HCT116 (cell line): Measurements from ENCODE around the gene EEA1. TPM values are rescaled to one million over a fixed set of nuclear protein-coding genes. Genes with fewer than 3 reads are reported as not detected.

Experiments
- ATAC-seq: fragments of 200-7000 bp; cut with Tn5 transposase; 2 replicates; pipeline ENCODE4 v1.9.1; 2020; ENCODE audit warnings: mild to moderate bottlenecking, moderate library complexity
- BruUV-seq: library from RNA; stranded (reverse); fragments of 400-500 nt; replicated peaks from 2 replicates; lab custom pipeline; 2021; lab: Mats Ljungman, UMichigan
- CTCF ChIA-PET: fragments of 300-600 bp; sonication (Branson Sonifier 250); formaldehyde crosslinking; loops from one replicate; lab custom pipeline; 2021; ENCODE audit warnings: antibody characterized with exemption; lab: Charles Lee
- POLR2A ChIA-PET: fragments of 300-600, 350-600 bp; sonication (Branson Sonifier 250); formaldehyde crosslinking; loops from one replicate; lab custom pipeline; 2021; ENCODE audit warnings: antibody characterized with exemption; lab: Charles Lee
- RAD21 ChIA-PET, 2 experiments: fragments of 300-600 bp; sonication (Branson Sonifier 250); formaldehyde crosslinking; loops; one replicate each; lab custom pipeline; 2023; ENCODE audit warnings: low total read pairs in 2 of 2; ENCODE audit not compliant: uncharacterized antibody in 2 of 2, unreplicated experiment in 2 of 2, low non-redundant PET in 1 of 2; lab: Charles Lee
- DNase-seq: peaks from one replicate; pipeline ENCODE4 v3.0.0-alpha.2; 2010; ENCODE audit warnings: low read depth, low spot score
- H2AFZ ChIP-seq: fragments of 200-600 bp; shearing (Covaris generic), sonication (generic); 2 replicates; pipeline ENCODE4 v1.6.1; 2017; ENCODE audit warnings: low read depth, mixed run types, mixed read lengths, antibody characterized with exemption, low read length; ENCODE audit not compliant: poor library complexity, severe bottlenecking
- H3K27ac ChIP-seq: 2 replicates; pipeline ENCODE4 v1.5.1; 2012; ENCODE audit warnings: low read depth, low read length
- H3K27me3 ChIP-seq: fragments of 200-600 bp; sonication (generic); 2 replicates; pipeline ENCODE4 v1.6.1; 2016; ENCODE audit warnings: mixed run types, low read length, mixed read lengths; ENCODE audit not compliant: insufficient read depth
- H3K36me3 ChIP-seq, 2 experiments: fragments of 200-500 bp in 1 of 2; fragments of 200-600 bp in 1 of 2; sonication (Bioruptor generic) in 1 of 2; sonication (generic) in 1 of 2; 2 replicates each; pipeline versions ENCODE4 v1.5.1 to v1.6.1; 2014 to 2016; ENCODE audit warnings: low read length in 2 of 2, inconsistent platforms in 1 of 2, mixed read lengths in 1 of 2, mixed run types in 1 of 2; ENCODE audit not compliant: insufficient read depth in 2 of 2, control insufficient read depth in 1 of 2
- H3K4me1 ChIP-seq, 2 experiments: fragments of 200-600 bp in 1 of 2; sonication (generic) in 1 of 2; 2 replicates each; pipeline versions ENCODE4 v1.5.1 to v1.6.1; 2012 to 2017; ENCODE audit warnings: low read length in 2 of 2, inconsistent platforms in 1 of 2, mild to moderate bottlenecking in 1 of 2, mixed read lengths in 1 of 2, mixed run types in 1 of 2, moderate library complexity in 1 of 2; ENCODE audit not compliant: insufficient read depth in 2 of 2, control insufficient read depth in 1 of 2
- H3K4me2 ChIP-seq: fragments of 200-600 bp; sonication (generic); 2 replicates; pipeline ENCODE4 v1.6.1; 2017; ENCODE audit warnings: mixed run types, low read length, mixed read lengths
- H3K4me3 ChIP-seq, 2 experiments: fragments of 200-600 bp in 1 of 2; sonication (generic) in 1 of 2; replicated peaks in 1 of 2; 2 replicates each; pipeline ENCODE4 v1.5.1; 2011 to 2016; ENCODE audit warnings: low read length in 2 of 2, control low read depth in 1 of 2, low read depth in 1 of 2, mild to moderate bottlenecking in 1 of 2, mixed read lengths in 1 of 2, mixed run types in 1 of 2
- H3K79me2 ChIP-seq: fragments of 200-600 bp; sonication (generic); 2 replicates; pipeline ENCODE4 v1.6.1; 2017; ENCODE audit warnings: mild to moderate bottlenecking, mixed run types, low read length, moderate library complexity, mixed read lengths; ENCODE audit not compliant: insufficient read depth
- H3K9ac ChIP-seq: fragments of 200-600 bp; sonication (generic); 2 replicates; pipeline ENCODE4 v1.6.1; 2016; ENCODE audit warnings: low read length, mixed read lengths
- H3K9me2 ChIP-seq: fragments of 200-600 bp; sonication (generic), shearing (Covaris generic); 2 replicates; pipeline ENCODE4 v1.6.1; 2017; ENCODE audit warnings: mixed run types, mild to moderate bottlenecking, moderate library complexity; ENCODE audit not compliant: insufficient read depth
- H3K9me3 ChIP-seq, 2 experiments: fragments of 200-500 bp in 1 of 2; fragments of 200-600 bp in 1 of 2; sonication (Bioruptor generic) in 1 of 2; sonication (generic) in 1 of 2; 2 replicates each; pipeline ENCODE4 v1.6.1; 2014 to 2017; ENCODE audit warnings: low read length in 2 of 2, mixed read lengths in 2 of 2, inconsistent platforms in 1 of 2, low read depth in 1 of 2, mild to moderate bottlenecking in 1 of 2, mixed run types in 1 of 2, moderate library complexity in 1 of 2; ENCODE audit not compliant: control insufficient read depth in 1 of 2, insufficient read depth in 1 of 2
- H4K20me1 ChIP-seq: fragments of 200-600 bp; sonication (generic), shearing (Covaris generic); 2 replicates; pipeline ENCODE4 v1.6.1; 2017; ENCODE audit warnings: mixed run types, mild to moderate bottlenecking, moderate library complexity; ENCODE audit not compliant: insufficient read depth
- CBX3 ChIP-seq: IDR thresholded peaks from 2 replicates; pipeline ENCODE4 v1.6.1; 2012; ENCODE audit warnings: low read depth
- CEBPB ChIP-seq: IDR thresholded peaks from 2 replicates; pipeline ENCODE4 v1.6.1; 2012; ENCODE audit warnings: low read depth
- EGR1 ChIP-seq: IDR thresholded peaks from 2 replicates; pipeline ENCODE4 v1.6.1; 2012; ENCODE audit warnings: low read depth
- EZH2 ChIP-seq: fragments of 200-600 bp; sonication (generic); IDR thresholded peaks from 2 replicates; pipeline ENCODE4 v1.6.1; 2017; ENCODE audit warnings: antibody characterized with exemption, mixed run types
- EZH2phosphoT487 ChIP-seq: fragments of 200-600 bp; IDR thresholded peaks from 2 replicates; pipeline ENCODE4 v1.6.1; 2018; ENCODE audit warnings: antibody characterized with exemption, borderline replicate concordance
- FOSL1 ChIP-seq: IDR thresholded peaks from 2 replicates; pipeline ENCODE4 v1.6.1; 2012; ENCODE audit warnings: low read depth
- JUND ChIP-seq: IDR thresholded peaks from 2 replicates; pipeline ENCODE4 v1.6.1; 2012
- POLR2A ChIP-seq: IDR thresholded peaks from 2 replicates; pipeline ENCODE4 v1.7.0; 2011; ENCODE audit warnings: borderline replicate concordance; ENCODE audit not compliant: insufficient read depth, insufficient read length; ENCODE audit errors: extremely low read depth
- POLR2AphosphoS5 ChIP-seq: IDR thresholded peaks from 2 replicates; pipeline ENCODE4 v1.6.1; 2011; ENCODE audit warnings: mild to moderate bottlenecking, low read depth, low read length, moderate library complexity
- RAD21 ChIP-seq: IDR thresholded peaks from 2 replicates; pipeline ENCODE4 v1.6.1; 2012; ENCODE audit warnings: low read depth, mild to moderate bottlenecking
- SIN3A ChIP-seq: IDR thresholded peaks from 2 replicates; pipeline ENCODE4 v1.6.1; 2012; ENCODE audit warnings: low read depth
- SP1 ChIP-seq: IDR thresholded peaks from 2 replicates; pipeline ENCODE4 v1.6.1; 2012; ENCODE audit warnings: low read depth
- SRF ChIP-seq: IDR thresholded peaks from 2 replicates; pipeline ENCODE4 v1.6.1; 2012; ENCODE audit warnings: low read depth
- TCF7L2 ChIP-seq: IDR thresholded peaks from 2 replicates; pipeline ENCODE4 v1.7.0; 2011; ENCODE audit warnings: borderline replicate concordance, inconsistent platforms; ENCODE audit not compliant: insufficient read depth, insufficient read length; ENCODE audit errors: extremely low read depth
- YY1 ChIP-seq: IDR thresholded peaks from 2 replicates; pipeline ENCODE4 v1.6.1; 2011; ENCODE audit warnings: low read length, low read depth, moderate library complexity, mild to moderate bottlenecking; ENCODE audit not compliant: insufficient replicate concordance; ENCODE audit errors: extremely low read depth
- ZFX ChIP-seq: fragments of 450-650 bp; IDR thresholded peaks from 2 replicates; pipeline ENCODE4 v1.6.1; 2017
- intact Hi-C: fragments of 100-400 bp; cut with micrococcal nuclease; formaldehyde crosslinking; loops from 2 replicates; pipeline ENCODE4 v1.10.0; 2022
- total RNA-seq: library from RNA; stranded (reverse); gene quantifications from one replicate; pipeline ENCODE4 v1.2.1, GENCODE V29; 2021; ENCODE audit not compliant: unreplicated experiment
- TF ChIP-seq, protein P1 (sequence below): IDR thresholded peaks from 2 replicates; pipeline ENCODE4 v1.6.1; 2012; ENCODE audit warnings: low read depth
- TF ChIP-seq, protein P2 (sequence below), 3 experiments: fragments of 200-600 bp in 1 of 3; sonication (generic) in 1 of 3; IDR thresholded peaks in 2 of 3; conservative IDR thresholded peaks in 1 of 3; 2 replicates each; pipeline ENCODE4 v1.5.1; 2012 to 2017; ENCODE audit warnings: low read depth in 2 of 3, low read length in 2 of 3, antibody characterized with exemption in 1 of 3, borderline replicate concordance in 1 of 3, control low read depth in 1 of 3, mild to moderate bottlenecking in 1 of 3, mixed read lengths in 1 of 3, mixed run types in 1 of 3, moderate library complexity in 1 of 3; ENCODE audit not compliant: insufficient read depth in 1 of 3
- TF ChIP-seq, protein P3 (sequence below): IDR thresholded peaks from 2 replicates; pipeline ENCODE4 v1.6.1; 2012
- TF ChIP-seq, protein P4 (sequence below): IDR thresholded peaks from 2 replicates; pipeline ENCODE4 v1.6.1; 2012

The EEA1 gene
- total RNA-seq, 1 experiment from 2014 or later, result 13.8 TPM

DNA sequence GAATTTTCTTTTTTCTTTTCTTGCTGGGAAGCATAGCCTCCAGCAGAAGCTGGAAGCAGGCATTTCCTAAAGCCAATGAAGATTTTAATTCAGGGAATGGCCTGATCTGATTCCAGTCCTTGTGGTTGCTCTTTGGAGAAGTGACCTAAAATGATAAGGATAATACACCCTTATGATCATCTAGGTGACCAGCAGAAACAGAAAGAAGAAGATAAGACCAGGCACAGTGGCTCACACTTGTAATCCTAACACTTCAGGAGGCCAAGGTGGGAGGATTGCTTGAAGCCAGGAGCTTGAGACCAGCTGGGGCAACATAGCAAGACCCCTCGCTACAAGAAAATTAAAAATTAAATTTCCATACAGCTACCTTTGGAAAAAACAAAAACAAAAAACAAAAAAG, 51.2 kb downstream of the EEA1 start:
- H3K36me3 ChIP-seq, result no peaks in the 10 kb centered on the region
- no peak overlapping the region for H3K4me3 ChIP-seq
- no peak overlapping the region for H3K27ac ChIP-seq
- no peaks in the 10 kb centered on the region for H3K27me3 ChIP-seq
- CTCF ChIA-PET, result no interaction called here
- H3K4me1 ChIP-seq, result peaks cover 0 to 5% of the 10 kb centered on the region in 2 experiments; a peak in 1 of 4 replicates
- H4K20me1 ChIP-seq, result no peaks in the 10 kb centered on the region
- no peak overlapping the region for H3K9ac ChIP-seq
- no TSS peak for BruUV-seq
- ATAC-seq (no peak), DNase-seq (no peak)
- H3K9me2 ChIP-seq, result no peaks in the 10 kb centered on the region
- H2AFZ ChIP-seq, result no peak overlapping the region
- no peak for TF ChIP-seq CEBPB
- no peak for TF ChIP-seq JUND
- no peak for TF ChIP-seq SRF
- no peak for TF ChIP-seq POLR2AphosphoS5
- TF ChIP-seq, protein P1, sequence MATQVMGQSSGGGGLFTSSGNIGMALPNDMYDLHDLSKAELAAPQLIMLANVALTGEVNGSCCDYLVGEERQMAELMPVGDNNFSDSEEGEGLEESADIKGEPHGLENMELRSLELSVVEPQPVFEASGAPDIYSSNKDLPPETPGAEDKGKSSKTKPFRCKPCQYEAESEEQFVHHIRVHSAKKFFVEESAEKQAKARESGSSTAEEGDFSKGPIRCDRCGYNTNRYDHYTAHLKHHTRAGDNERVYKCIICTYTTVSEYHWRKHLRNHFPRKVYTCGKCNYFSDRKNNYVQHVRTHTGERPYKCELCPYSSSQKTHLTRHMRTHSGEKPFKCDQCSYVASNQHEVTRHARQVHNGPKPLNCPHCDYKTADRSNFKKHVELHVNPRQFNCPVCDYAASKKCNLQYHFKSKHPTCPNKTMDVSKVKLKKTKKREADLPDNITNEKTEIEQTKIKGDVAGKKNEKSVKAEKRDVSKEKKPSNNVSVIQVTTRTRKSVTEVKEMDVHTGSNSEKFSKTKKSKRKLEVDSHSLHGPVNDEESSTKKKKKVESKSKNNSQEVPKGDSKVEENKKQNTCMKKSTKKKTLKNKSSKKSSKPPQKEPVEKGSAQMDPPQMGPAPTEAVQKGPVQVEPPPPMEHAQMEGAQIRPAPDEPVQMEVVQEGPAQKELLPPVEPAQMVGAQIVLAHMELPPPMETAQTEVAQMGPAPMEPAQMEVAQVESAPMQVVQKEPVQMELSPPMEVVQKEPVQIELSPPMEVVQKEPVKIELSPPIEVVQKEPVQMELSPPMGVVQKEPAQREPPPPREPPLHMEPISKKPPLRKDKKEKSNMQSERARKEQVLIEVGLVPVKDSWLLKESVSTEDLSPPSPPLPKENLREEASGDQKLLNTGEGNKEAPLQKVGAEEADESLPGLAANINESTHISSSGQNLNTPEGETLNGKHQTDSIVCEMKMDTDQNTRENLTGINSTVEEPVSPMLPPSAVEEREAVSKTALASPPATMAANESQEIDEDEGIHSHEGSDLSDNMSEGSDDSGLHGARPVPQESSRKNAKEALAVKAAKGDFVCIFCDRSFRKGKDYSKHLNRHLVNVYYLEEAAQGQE, result no peak
- TF ChIP-seq, protein P2, sequence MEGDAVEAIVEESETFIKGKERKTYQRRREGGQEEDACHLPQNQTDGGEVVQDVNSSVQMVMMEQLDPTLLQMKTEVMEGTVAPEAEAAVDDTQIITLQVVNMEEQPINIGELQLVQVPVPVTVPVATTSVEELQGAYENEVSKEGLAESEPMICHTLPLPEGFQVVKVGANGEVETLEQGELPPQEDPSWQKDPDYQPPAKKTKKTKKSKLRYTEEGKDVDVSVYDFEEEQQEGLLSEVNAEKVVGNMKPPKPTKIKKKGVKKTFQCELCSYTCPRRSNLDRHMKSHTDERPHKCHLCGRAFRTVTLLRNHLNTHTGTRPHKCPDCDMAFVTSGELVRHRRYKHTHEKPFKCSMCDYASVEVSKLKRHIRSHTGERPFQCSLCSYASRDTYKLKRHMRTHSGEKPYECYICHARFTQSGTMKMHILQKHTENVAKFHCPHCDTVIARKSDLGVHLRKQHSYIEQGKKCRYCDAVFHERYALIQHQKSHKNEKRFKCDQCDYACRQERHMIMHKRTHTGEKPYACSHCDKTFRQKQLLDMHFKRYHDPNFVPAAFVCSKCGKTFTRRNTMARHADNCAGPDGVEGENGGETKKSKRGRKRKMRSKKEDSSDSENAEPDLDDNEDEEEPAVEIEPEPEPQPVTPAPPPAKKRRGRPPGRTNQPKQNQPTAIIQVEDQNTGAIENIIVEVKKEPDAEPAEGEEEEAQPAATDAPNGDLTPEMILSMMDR (IDR thresholded peaks at IDR 0.05 in 2 of 3, conservative IDR thresholded peaks at IDR 0.05 in 1 of 3; ENCODE audit: borderline replicate concordance in 1 of 3, insufficient read depth in 1 of 3, low read depth in 2 of 3, low read length in 2 of 3), result no peak
- no peak for TF ChIP-seq EZH2phosphoT487
- TF ChIP-seq, protein P3, sequence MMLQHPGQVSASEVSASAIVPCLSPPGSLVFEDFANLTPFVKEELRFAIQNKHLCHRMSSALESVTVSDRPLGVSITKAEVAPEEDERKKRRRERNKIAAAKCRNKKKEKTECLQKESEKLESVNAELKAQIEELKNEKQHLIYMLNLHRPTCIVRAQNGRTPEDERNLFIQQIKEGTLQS, result no peak
- no peak for TF ChIP-seq POLR2A
- TF ChIP-seq CBX3, result no peak
- TF ChIP-seq FOSL1, result no peak
- TF ChIP-seq ZFX, result no peak
- TF ChIP-seq RAD21, result no peak
- TF ChIP-seq SP1, result no peak
- TF ChIP-seq TCF7L2, result no peak
- TF ChIP-seq EZH2, result no peak
- TF ChIP-seq, protein P4, sequence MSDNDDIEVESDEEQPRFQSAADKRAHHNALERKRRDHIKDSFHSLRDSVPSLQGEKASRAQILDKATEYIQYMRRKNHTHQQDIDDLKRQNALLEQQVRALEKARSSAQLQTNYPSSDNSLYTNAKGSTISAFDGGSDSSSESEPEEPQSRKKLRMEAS, result no peak
- no peak for TF ChIP-seq SIN3A
- no peak for TF ChIP-seq YY1
- TF ChIP-seq EGR1, result no peak
- TF ChIP-seq, all 23 proteins: peak for 0
- intact Hi-C loops, result no loop called here
- Histone ChIP-seq H3K4me2 (no peak overlapping the region), H3K79me2 (no peaks in the 10 kb centered on the region), H3K9me3 (no peaks in the 10 kb centered on the region)
- ChIA-PET RAD21 (no interaction called here), POLR2A (no interaction called here)
